Keratinocyte (primary cell): ENCODE measurements around the gene NFASC. TPM values are rescaled to one million over a fixed set of nuclear protein-coding genes. Genes with fewer than 3 reads are reported as not detected.

Source experiments
- DNase-seq: peaks from one replicate; pipeline ENCODE4 v3.0.0-alpha.2; 2011; ENCODE audit warnings: low read depth, missing footprints, low spot score
- FAIRE-seq: peaks from 2 replicates; lab custom pipeline; 2011; peaks lifted over from hg19 to GRCh38; lab: Jason Lieb, UNC
- H2AFZ ChIP-seq: 2 replicates; pipeline ENCODE4 v1.6.0; 2012; ENCODE audit warnings: low read length, control low read depth, inconsistent platforms; ENCODE audit not compliant: control insufficient read depth
- H3K27ac ChIP-seq: 2 replicates; pipeline ENCODE4 v1.5.1; 2011; ENCODE audit warnings: low read length; ENCODE audit not compliant: control insufficient read depth, insufficient read depth
- H3K27me3 ChIP-seq: 3 replicates; pipeline ENCODE4 v1.6.0; 2011; ENCODE audit warnings: low read length; ENCODE audit not compliant: control insufficient read depth, insufficient read depth; ENCODE audit errors: extremely low read depth
- H3K36me3 ChIP-seq, 2 experiments: 2 replicates in 1 of 2; 3 replicates in 1 of 2; pipeline ENCODE4 v1.5.1; 2011; ENCODE audit warnings: low read length in 2 of 2, mild to moderate bottlenecking in 1 of 2; ENCODE audit not compliant: control insufficient read depth in 2 of 2, insufficient read depth in 2 of 2; ENCODE audit errors: extremely low read depth in 1 of 2
- H3K4me1 ChIP-seq: 3 replicates; pipeline ENCODE4 v1.5.1; 2011; ENCODE audit warnings: low read length; ENCODE audit not compliant: control insufficient read depth, insufficient read depth; ENCODE audit errors: extremely low read depth
- H3K4me2 ChIP-seq: 3 replicates; pipeline ENCODE4 v1.6.0; 2011; ENCODE audit warnings: low read depth, low read length; ENCODE audit not compliant: control insufficient read depth, insufficient read depth; ENCODE audit errors: extremely low read depth
- H3K4me3 ChIP-seq, 3 experiments: fragments of 200-600 bp in 1 of 3; sonication (generic) in 1 of 3; 2 replicates in 2 of 3; 3 replicates in 1 of 3; pipeline ENCODE4 v1.5.1; 2011 to 2016; ENCODE audit warnings: low read length in 3 of 3, mild to moderate bottlenecking in 3 of 3, control low read depth in 2 of 3, inconsistent platforms in 1 of 3, low read depth in 1 of 3, mixed read lengths in 1 of 3, mixed run types in 1 of 3, moderate library complexity in 1 of 3; ENCODE audit not compliant: control insufficient read depth in 2 of 3, insufficient read depth in 2 of 3; ENCODE audit errors: extremely low read depth in 1 of 3
- H3K79me2 ChIP-seq: 2 replicates; pipeline ENCODE4 v1.6.0; 2012; ENCODE audit warnings: low read length; ENCODE audit not compliant: control insufficient read depth, insufficient read depth
- H3K9ac ChIP-seq: 3 replicates; pipeline ENCODE4 v1.6.0; 2011; ENCODE audit warnings: low read length; ENCODE audit not compliant: control insufficient read depth, insufficient read depth; ENCODE audit errors: extremely low read depth
- H3K9me1 ChIP-seq: 3 replicates; pipeline ENCODE4 v1.6.0; 2011; ENCODE audit warnings: low read length; ENCODE audit not compliant: control insufficient read depth, insufficient read depth; ENCODE audit errors: extremely low read depth
- H3K9me3 ChIP-seq: 2 replicates; pipeline ENCODE4 v1.5.1; 2012; ENCODE audit warnings: low read depth, low read length; ENCODE audit not compliant: control insufficient read depth
- H4K20me1 ChIP-seq: 3 replicates; pipeline ENCODE4 v1.6.0; 2011; ENCODE audit warnings: low read length; ENCODE audit not compliant: control insufficient read depth, insufficient read depth; ENCODE audit errors: extremely low read depth
- CTCF ChIP-seq, 3 experiments: IDR thresholded peaks in 1 of 3; conservative IDR thresholded peaks in 1 of 3; optimal IDR thresholded peaks in 1 of 3; 2 replicates in 2 of 3; 3 replicates in 1 of 3; pipeline versions ENCODE3 to v1.5.1; 2011; ENCODE audit warnings: low read length in 3 of 3, mild to moderate bottlenecking in 3 of 3, moderate library complexity in 2 of 3, control low read depth in 1 of 3, inconsistent platforms in 1 of 3; ENCODE audit not compliant: insufficient read depth in 2 of 3; ENCODE audit errors: extremely low read depth in 1 of 3
- EZH2 ChIP-seq: IDR thresholded peaks from one replicate; pipeline ENCODE4 v1.6.1; 2012; ENCODE audit warnings: inconsistent platforms, mild to moderate bottlenecking, low read length, moderate library complexity
- dilution Hi-C: fragments of 300-500 bp; cut with MboI; formaldehyde crosslinking; loops from one replicate; pipeline ENCODE4 v1.7.0; 2020; ENCODE audit warnings: low sequenced_read_pairs; ENCODE audit not compliant: extremely low pct_ligation_motif_present
- polyA plus RNA-seq, 5 experiments: library from polyadenylated mRNA; depleted of rRNA in 3 of 5; stranded (reverse) in 3 of 5; stranded (forward) in 1 of 5; unstranded in 1 of 5; fragments of >200 nt; gene quantifications; 1 replicate in 1 of 5; 2 replicates in 3 of 5; 3 replicates in 1 of 5; pipeline versions ENCODE4 v1.2.1 to v1.2.3, GENCODE V29; 2011 to 2012; ENCODE audit warnings: missing spikeins in 2 of 5, low read depth in 1 of 5, low replicate concordance in 1 of 5

The NFASC gene
- polyA plus RNA-seq, 1 donor (not counting 4 experiments of a cell fraction or from before 2014, with no cell fraction given), result 4.3 TPM

- dilution Hi-C loops, result no loop called here
- Histone ChIP-seq H3K4me3 (no peak overlapping the region), H3K27ac (no peak overlapping the region), H3K4me1 (peaks cover 2% of the 10 kb centered on the region), H3K9ac (no peak overlapping the region), H3K79me2 (no peaks in the 10 kb centered on the region), H2AFZ (no peak overlapping the region), H3K27me3 (peaks cover 15% of the 10 kb centered on the region), H3K4me2 (no peak overlapping the region), H3K9me3 (no peaks in the 10 kb centered on the region), H4K20me1 (no peaks in the 10 kb centered on the region), H3K9me1 (no peaks in the 10 kb centered on the region), H3K36me3 (no peaks in the 10 kb centered on the region)
- DNase-seq, result no peak
- no peak for FAIRE-seq
- no peak for TF ChIP-seq CTCF (optimal IDR thresholded peaks at IDR 0.05 in 1 of 3, IDR thresholded peaks at IDR 0.05 in 1 of 3, conservative IDR thresholded peaks at IDR 0.05 in 1 of 3; ENCODE audit: extremely low read depth in 1 of 3, insufficient read depth in 2 of 3, low read length in 3 of 3)
- no peak for TF ChIP-seq EZH2
These were observed 17.2 kb downstream of the NFASC start for GRCh38 chr1:204887846-204888245.

GRCh38 chr1:204888294-204888693, 17.6 kb downstream of the NFASC start:
- no peak for FAIRE-seq
- TF ChIP-seq CTCF (optimal IDR thresholded peaks at IDR 0.05 in 1 of 3, IDR thresholded peaks at IDR 0.05 in 1 of 3, conservative IDR thresholded peaks at IDR 0.05 in 1 of 3; ENCODE audit: extremely low read depth in 1 of 3, insufficient read depth in 2 of 3, low read length in 3 of 3) (no peak), EZH2 (no peak)
- no peak overlapping the region for H3K4me2 ChIP-seq

More at GRCh38 chr1:204888294-204888693, 17.6 kb downstream of the NFASC start:
- dilution Hi-C loops, result no loop called here
- H3K4me3 ChIP-seq, result no peak overlapping the region
- H3K79me2 ChIP-seq, result no peaks in the 10 kb centered on the region
- H3K27me3 ChIP-seq, result peaks cover 15% of the 10 kb centered on the region
- H3K27ac ChIP-seq, result no peak overlapping the region
- H3K36me3 ChIP-seq, result no peaks in the 10 kb centered on the region
- no peaks in the 10 kb centered on the region for H3K9me1 ChIP-seq
- H3K4me1 ChIP-seq, result peaks cover 2% of the 10 kb centered on the region
- DNase-seq, result no peak
- no peak overlapping the region for H2AFZ ChIP-seq
- no peak overlapping the region for H3K9ac ChIP-seq
- H4K20me1 ChIP-seq, result no peaks in the 10 kb centered on the region
- H3K9me3 ChIP-seq, result no peaks in the 10 kb centered on the region
